Limb (tissue), 2 donors: ENCODE measurements around the gene PLEKHH1.
"Not testable (repeated sequence)": the region's sequence is repeated elsewhere in the genome, so short reads cannot be mapped to it uniquely, and the experiment has no call there.

Experiments used
- DNase-seq, 2 donors: peaks; one replicate each; pipeline ENCODE4 v3.0.0-alpha.2; 2016; ENCODE audit errors: extremely low spot score in 2 of 2

The PLEKHH1 gene

DNA sequence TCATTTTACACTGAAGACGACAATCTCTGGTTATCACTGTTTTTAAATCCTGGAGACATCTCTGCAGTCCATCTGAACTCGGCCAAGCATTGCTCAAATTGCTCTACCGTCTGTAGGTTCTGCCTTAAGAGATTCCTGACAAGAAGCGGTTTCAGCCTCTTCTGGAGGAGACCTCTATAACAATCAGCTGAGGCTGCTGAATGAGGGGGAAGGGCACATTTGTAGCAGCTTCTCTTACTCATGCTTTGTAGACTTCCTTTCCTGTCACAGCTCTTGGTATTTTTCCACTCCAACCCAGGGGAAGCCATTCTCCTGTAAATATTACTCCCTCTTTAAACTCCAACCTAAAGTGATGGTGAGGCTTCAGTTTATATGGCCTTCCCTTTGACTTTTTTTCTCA, 89.6 kb downstream of the PLEKHH1 start:
- peak in 1 of 2 donors; percentile 24 for DNase-seq

DNA sequence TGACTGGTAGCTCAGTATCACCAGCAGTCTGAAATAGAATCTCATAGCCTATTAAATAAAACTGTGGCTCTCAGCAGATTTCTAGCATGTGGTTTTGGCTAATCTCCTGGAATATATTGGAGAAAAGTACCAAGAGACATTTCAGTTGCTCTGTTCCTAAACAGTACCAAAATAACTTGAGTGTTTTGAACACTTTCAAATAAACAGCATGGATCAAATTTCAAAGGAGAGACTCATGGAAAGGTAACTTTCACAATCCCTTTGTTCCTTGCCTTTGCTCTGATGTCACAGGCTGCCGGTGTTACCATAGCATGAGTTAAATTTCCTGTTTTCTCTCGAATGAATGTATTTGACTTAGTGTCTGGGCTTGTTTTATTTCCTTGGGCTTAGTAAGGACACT, 90.0 kb downstream of the PLEKHH1 start:
- DNase-seq = peak in 1 of 2 donors; percentile 24

DNA sequence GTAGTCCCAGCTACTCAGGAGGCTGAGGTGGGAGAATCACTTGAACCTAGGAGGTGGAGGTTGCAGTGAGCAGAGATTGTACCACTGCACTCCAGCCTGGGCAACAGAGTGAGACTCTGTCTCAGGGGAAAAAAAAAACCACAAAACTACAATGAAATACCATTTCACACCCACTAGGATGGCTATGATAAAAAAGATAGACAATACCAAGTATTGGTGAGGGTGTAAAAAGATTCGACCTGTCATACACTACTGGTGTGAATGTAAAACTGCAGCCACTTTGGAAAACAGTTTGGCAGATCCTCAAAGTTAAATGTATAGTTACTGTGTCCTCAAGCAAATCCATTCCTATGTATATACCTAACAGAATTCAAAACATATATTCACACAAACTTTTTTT, 93.0 kb downstream of the PLEKHH1 start:
- not testable (repeated sequence) for DNase-seq

DNA sequence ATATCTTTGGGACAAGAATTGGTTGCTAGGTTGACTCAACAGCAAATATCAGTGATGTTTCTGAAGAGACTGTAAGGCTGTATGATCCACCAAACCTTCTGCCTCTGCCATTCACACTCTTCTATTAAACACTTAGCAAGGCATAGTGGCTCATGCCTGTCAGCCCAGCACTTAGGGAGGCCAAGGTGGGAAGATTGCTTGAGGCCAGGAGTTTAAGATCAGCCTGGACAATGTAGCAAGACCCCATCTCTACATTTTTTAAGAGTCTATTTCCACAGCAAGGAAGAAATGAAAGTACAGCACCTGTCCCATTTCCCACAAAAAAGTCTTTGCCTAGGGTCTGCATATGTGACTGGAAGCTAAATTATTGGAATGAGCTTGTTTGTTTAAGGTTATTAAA, 94.4 kb downstream of the PLEKHH1 start:
- DNase-seq = no peak

DNA sequence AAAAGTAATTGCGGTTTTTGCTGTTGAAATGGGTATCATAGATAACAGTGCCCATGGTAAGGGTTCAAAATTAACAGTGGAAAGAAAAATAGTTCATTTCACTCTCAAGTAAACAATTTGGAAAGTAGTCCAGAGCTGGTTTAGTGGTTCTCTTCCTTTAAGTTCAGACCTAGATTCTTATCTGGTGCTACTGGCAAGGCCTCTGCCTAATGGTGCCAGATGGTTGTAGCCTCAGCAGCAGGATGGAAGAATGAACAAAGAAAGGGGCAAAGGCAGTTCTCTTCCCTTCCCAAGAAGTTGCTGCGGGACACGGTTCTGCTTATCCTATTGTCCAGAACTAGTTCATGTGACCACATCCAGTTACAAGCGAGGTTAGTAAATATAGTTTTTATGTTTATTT, 97.1 kb downstream of the PLEKHH1 start:
- DNase-seq = no peak

DNA sequence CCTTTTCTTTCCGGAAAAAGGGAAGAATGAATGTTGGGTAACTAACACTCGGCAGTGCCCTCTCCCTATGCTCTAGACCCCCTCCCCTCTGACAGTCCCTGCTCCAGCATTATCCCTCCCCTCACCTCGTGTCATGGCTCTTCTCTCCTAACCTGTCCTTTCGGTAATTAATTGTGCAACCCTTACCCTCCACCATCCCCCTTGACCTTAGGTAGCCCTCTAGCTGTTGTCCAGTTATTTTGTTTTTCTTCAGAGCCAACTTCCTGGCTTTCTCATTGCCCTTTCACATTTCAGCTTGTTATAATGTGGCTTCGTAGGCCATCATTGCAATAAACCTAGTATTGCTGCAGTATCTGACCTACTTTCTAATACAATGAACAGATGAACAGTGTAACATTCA, 97.8 kb downstream of the PLEKHH1 start:
- no peak for DNase-seq

DNA sequence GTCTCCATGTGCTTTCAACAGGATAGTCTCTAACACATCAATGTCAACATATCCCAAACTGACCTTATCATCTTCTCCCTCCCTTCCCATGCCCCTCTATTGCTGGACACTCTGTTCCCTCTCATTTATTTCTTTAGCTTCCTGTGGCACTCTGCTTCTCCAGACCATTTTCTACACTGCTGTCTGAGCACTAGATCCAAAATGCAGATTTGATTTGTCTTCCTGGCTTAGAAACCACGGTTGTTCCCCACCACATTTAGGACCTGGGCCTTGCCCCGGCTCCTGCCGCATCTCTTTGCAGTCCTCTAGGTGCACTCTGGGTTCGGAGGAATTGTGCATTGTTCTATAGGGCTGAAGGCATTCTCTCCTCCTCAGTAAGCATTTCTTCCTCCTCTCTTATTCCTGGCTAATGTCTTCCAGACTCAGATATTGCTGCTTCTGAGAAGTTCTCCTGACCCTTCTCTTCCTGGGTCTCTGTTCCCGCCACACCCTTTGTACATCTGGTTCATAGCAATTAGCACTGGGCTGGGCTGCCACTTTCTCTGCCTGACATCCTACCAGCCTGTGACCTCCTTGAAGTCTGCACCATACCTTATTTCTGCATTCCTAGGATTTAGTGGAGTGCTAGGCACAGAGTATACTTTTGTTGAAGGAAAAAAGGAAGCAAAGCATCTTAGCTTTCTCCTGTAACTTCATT, 100.5 kb downstream of the PLEKHH1 start:
- no peak for DNase-seq

DNA sequence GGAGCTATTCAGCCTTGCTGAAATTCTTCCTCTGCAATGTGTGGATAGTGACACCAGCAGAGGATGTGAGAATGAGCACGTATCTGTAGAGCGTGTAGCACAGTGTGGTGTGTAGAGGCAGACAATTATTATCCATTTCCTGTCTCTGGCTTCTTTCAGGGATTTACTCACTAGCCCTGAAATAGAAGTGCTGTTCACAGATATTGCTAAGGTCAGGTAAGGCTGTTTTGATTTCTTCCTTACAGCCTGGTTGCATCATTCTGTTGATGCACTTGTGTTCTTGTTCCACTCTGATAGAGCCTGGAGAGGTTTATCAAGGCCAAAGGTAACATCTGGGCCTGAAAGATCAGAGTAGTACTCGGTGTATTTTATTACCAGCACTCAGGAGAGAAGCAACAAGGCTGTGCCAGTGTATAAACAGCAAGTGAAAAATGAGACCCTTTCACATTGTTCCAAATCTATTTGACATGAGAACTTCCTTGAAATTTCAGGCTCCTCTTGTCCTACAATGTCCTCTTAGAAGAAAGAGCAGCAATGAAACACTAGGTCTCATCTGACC, 103.3 kb downstream of the PLEKHH1 start:
- DNase-seq = no peak

DNA sequence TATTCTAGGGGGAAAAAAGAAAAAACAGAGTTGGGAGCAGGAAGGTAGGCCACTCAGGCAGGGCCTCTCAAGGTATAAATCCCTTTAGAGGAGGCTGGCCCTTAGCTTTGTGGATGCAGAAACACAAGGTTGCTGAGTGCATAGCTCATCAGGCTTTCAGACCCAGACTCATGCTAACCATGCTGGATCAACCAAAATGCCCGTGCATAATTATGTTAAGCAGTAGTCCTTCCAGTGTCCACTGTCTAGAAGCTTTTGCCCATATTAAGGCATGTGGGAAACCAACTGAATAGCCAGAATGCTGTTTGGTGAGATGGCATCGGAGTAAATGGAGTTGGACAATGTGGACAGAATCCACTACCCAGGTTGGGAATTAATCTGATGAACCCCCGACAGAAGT, 105.6 kb downstream of the PLEKHH1 start:
- no peak for DNase-seq
